ENCODE results near the gene WIPF1.

Gene WIPF1

DNA sequence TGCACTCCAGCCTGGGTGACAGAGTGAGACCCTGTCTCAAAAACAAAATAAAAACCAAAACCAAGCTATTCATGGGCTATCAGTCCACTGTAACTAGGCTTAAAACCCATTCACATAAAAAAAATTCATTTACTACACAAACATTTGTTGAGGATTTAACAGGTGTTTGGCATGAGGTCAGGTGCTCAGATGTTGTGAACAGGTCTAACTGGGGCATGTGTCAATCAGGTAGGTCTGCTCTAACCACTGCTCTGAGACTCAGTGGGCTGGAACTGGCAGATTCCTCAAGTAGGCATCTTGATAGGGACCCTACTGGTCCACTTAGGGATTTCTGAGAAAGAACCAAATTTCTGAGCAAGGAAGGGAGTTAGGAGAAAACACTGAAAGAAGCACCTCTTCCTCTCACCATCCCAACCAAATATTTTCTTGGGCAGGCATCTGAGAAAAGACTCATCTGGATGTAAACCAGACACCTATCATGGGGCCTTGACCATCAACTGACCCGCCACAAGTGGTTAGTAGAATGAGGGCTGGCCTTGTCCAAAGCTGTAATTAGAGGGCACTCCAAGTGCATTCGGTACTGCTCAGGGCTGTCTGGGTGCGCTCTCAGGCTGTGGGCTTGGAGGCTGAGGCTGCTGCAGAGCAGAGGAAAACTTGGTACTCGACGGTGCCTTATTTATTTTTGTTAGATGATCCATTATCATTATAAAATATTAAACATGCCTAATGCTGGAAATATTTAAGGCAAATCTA lies 33.9 kb downstream of the WIPF1 start:
- FAIRE-seq = no peak
- no peak for TF ChIP-seq CTCF (IDR thresholded peaks at IDR 0.05; ENCODE audit: insufficient read depth, missing control alignments)
- no peak for DNase-seq (ENCODE audit: insufficient read length, low spot score)

DNA sequence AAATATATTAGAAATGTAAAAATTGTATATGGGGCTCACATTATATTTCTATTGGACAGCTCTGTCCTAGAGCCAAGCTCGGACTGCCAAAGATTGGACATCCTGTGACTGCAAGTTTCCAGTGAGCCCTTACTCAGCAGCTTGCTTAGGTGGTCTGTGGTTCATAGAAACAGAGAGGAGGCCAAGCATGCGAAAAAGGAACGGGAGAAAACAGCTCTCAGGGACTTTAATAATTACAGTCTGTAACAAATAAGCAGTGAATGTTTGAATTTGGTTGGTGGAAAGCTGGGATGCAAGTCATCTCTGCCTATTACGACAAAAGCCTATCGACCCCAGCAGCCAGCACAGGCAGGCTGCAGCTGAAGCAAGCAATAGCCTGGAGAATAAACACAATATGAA lies 35.6 kb downstream of the WIPF1 start:
- DNase-seq (ENCODE audit: insufficient read length, low spot score) (no peak), FAIRE-seq (no peak)
- no peak for TF ChIP-seq CTCF (IDR thresholded peaks at IDR 0.05; ENCODE audit: insufficient read depth, missing control alignments)

DNA sequence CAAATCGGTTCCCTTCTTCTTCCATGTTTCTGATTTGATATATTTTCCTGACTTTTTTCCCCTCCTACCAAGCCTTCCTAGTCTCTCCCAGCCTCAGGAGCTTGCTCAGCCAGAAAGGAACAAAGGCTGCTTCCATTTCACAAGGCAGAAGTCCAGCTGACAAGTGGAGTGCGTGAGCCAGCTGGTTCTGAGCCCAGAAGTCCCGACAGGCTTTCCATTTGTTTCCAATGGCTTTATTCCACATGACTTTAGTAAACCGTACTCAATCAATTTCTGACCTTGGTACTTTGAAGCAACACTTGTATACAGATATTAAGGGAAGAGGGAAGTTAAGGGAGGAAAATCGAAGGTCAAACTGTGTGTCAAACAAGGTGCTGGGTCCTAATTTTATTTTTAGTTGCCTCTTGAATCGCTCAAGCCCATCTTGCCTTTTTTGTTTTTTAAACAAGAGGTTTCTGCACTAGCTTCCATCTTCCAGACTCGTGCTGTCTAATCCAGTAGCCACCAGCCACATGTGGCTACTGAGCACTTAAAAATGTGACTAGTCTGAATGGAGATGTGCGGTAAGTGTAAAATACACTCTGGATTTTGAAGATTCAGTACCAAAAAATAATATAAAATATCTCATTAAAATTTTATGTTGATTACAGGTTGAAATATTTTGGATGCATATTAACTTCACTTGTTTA lies 36.2 kb downstream of the WIPF1 start:
- TF ChIP-seq CTCF (IDR thresholded peaks at IDR 0.05; ENCODE audit: insufficient read depth, missing control alignments) = no peak
- DNase-seq (ENCODE audit: insufficient read length, low spot score) = no peak
- no peak for FAIRE-seq

- FAIRE-seq = no peak
- no peak for TF ChIP-seq CTCF (IDR thresholded peaks at IDR 0.05; ENCODE audit: insufficient read depth, missing control alignments)
Observed at GRCh38 chr2:174560737-174561136, 36.9 kb downstream of the WIPF1 start.

GRCh38 chr2:174555998-174556397 lies 41.6 kb downstream of the WIPF1 start:
- no peak for TF ChIP-seq CTCF (IDR thresholded peaks at IDR 0.05; ENCODE audit: insufficient read depth, missing control alignments)
- no peak for DNase-seq (ENCODE audit: insufficient read length, low spot score)
- FAIRE-seq = no peak

More at GRCh38 chr2:174560737-174561136, 36.9 kb downstream of the WIPF1 start:
- DNase-seq (ENCODE audit: insufficient read length, low spot score) = no peak

DNA sequence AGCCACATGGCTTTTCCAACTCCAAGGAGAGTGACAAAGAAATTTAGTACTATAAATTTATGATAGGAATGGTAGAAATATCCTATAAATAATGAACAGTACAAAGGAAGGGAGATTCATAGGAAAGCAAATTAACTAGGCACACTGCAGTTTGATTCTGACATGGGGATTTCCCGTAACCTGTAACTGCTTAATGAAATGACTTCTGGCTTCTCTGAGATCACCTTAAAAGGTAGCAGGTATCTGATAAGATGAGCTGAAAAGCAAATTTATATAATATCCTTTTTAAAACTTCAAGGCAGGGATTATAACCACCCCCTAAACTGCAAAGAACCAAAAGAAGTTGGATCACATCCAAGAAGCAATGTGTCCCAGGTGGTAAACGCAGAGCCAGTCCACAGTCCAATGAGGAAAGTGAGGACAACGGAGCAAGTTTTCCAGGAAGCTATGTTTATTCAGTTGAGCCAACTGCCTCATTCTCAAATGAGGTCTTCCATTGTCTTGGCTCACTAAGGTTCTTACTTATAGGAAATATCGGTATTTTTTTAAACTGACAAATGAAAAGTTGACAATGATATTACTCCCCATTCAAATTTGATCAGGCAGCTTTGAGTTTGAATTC lies 43.0 kb downstream of the WIPF1 start:
- TF ChIP-seq CTCF (IDR thresholded peaks at IDR 0.05; ENCODE audit: insufficient read depth, missing control alignments) = no peak
- DNase-seq (ENCODE audit: insufficient read length, low spot score) (no peak), FAIRE-seq (no peak)

All from D721Med (cell line).